ENCODE results near the gene TTLL5.

DNA sequence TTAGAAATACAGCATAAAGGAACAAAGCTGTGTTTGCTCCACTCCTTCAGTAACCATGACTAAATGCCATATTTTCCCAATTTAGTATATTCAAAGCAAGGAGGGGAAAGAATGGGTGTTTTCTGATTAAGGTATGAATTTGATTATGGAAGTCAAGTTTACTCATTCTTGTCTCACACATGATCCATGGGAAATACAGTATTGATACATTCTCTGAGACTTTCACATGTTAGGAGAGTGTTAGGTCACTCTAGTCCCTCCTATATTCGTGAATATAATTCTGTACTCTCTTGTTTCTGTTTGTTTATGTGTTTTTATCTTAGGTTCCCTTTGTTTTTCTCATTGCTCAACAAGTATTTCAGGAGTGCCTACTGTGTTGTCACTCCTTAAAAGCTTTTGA, 42.4 kb downstream of the TTLL5 start:
- TF ChIP-seq, protein P1, sequence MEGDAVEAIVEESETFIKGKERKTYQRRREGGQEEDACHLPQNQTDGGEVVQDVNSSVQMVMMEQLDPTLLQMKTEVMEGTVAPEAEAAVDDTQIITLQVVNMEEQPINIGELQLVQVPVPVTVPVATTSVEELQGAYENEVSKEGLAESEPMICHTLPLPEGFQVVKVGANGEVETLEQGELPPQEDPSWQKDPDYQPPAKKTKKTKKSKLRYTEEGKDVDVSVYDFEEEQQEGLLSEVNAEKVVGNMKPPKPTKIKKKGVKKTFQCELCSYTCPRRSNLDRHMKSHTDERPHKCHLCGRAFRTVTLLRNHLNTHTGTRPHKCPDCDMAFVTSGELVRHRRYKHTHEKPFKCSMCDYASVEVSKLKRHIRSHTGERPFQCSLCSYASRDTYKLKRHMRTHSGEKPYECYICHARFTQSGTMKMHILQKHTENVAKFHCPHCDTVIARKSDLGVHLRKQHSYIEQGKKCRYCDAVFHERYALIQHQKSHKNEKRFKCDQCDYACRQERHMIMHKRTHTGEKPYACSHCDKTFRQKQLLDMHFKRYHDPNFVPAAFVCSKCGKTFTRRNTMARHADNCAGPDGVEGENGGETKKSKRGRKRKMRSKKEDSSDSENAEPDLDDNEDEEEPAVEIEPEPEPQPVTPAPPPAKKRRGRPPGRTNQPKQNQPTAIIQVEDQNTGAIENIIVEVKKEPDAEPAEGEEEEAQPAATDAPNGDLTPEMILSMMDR (conservative IDR thresholded peaks at IDR 0.05; ENCODE audit: low read depth, low read length), result no peak
- TF ChIP-seq POLR2A (IDR thresholded peaks at IDR 0.05; ENCODE audit: low read depth, low read length), result no peak
- TF ChIP-seq MXI1 (IDR thresholded peaks at IDR 0.05; ENCODE audit: borderline replicate concordance, low read depth, low read length), result no peak
- no peak for TF ChIP-seq CEBPB (IDR thresholded peaks at IDR 0.05; ENCODE audit: low read depth, low read length)
- TF ChIP-seq, protein P2, sequence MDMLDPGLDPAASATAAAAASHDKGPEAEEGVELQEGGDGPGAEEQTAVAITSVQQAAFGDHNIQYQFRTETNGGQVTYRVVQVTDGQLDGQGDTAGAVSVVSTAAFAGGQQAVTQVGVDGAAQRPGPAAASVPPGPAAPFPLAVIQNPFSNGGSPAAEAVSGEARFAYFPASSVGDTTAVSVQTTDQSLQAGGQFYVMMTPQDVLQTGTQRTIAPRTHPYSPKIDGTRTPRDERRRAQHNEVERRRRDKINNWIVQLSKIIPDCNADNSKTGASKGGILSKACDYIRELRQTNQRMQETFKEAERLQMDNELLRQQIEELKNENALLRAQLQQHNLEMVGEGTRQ (IDR thresholded peaks at IDR 0.05; ENCODE audit: low read depth, low read length), result no peak
- no peak for TF ChIP-seq MAZ (IDR thresholded peaks at IDR 0.05; ENCODE audit: borderline replicate concordance, low read depth, low read length)
- no peak for TF ChIP-seq RCOR1 (IDR thresholded peaks at IDR 0.05; ENCODE audit: insufficient replicate concordance, low read length)
